ENCODE results near the gene CYP4X1. TPM values are rescaled to one million over a fixed set of nuclear protein-coding genes. Genes with fewer than 3 reads are reported as not detected.
A peak's percentile ranks its signal among the peaks of the same experiment; 100 is the strongest.
"Not testable (repeated sequence)": the region's sequence is repeated elsewhere in the genome, so short reads cannot be mapped to it uniquely, and the experiment has no call there.

The CYP4X1 gene
- total RNA-seq, 1 experiment from 2014 or later, result 5.5 TPM

GRCh38 chr1:46983830-46984586 is 39.5 kb upstream of the CYP4X1 start:
- no peaks in the 10 kb centered on the region for H3K9me3 ChIP-seq
- Mint-ChIP-seq H3K27me3 (ENCODE audit: insufficient read depth, unreplicated experiment) (peaks cover 4% of the 10 kb centered on the region), H3K36me3 (ENCODE audit: insufficient read depth, unreplicated experiment) (no peaks in the 10 kb centered on the region), H3K4me1 (ENCODE audit: low read depth, unreplicated experiment) (no peaks in the 10 kb centered on the region), H3K9me3 (ENCODE audit: unreplicated experiment) (no peaks in the 10 kb centered on the region), H3K27ac (ENCODE audit: unreplicated experiment) (no peak overlapping the region), H3K4me3 (ENCODE audit: unreplicated experiment) (no peak overlapping the region)
- no peaks in the 10 kb centered on the region for H3K4me1 ChIP-seq
- no TSS peak for BruUV-seq (replicated peaks)
- no peaks in the 10 kb centered on the region for H3K27me3 ChIP-seq (replicated peaks; ENCODE audit: control insufficient read depth, insufficient read depth, low read length)
- TF ChIP-seq, protein P1, sequence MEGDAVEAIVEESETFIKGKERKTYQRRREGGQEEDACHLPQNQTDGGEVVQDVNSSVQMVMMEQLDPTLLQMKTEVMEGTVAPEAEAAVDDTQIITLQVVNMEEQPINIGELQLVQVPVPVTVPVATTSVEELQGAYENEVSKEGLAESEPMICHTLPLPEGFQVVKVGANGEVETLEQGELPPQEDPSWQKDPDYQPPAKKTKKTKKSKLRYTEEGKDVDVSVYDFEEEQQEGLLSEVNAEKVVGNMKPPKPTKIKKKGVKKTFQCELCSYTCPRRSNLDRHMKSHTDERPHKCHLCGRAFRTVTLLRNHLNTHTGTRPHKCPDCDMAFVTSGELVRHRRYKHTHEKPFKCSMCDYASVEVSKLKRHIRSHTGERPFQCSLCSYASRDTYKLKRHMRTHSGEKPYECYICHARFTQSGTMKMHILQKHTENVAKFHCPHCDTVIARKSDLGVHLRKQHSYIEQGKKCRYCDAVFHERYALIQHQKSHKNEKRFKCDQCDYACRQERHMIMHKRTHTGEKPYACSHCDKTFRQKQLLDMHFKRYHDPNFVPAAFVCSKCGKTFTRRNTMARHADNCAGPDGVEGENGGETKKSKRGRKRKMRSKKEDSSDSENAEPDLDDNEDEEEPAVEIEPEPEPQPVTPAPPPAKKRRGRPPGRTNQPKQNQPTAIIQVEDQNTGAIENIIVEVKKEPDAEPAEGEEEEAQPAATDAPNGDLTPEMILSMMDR (IDR thresholded peaks at IDR 0.05; ENCODE audit: insufficient read depth in 1 of 2, low read depth in 1 of 2, low read length in 1 of 2, severe bottlenecking in 1 of 2, unreplicated experiment in 1 of 2), result no peak
- POLR2A ChIA-PET, result no interaction called here
- DNase-seq, result no peak
- H3K4me3 ChIP-seq (ENCODE audit: low read depth, low read length), result no peak overlapping the region
- intact Hi-C loops (cut with micrococcal nuclease; ENCODE audit: unreplicated experiment), result no loop called here
- CTCF ChIA-PET, result no interaction called here
- H3K36me3 ChIP-seq (ENCODE audit: control insufficient read depth, insufficient read depth, low read length), result no peaks in the 10 kb centered on the region

DNA sequence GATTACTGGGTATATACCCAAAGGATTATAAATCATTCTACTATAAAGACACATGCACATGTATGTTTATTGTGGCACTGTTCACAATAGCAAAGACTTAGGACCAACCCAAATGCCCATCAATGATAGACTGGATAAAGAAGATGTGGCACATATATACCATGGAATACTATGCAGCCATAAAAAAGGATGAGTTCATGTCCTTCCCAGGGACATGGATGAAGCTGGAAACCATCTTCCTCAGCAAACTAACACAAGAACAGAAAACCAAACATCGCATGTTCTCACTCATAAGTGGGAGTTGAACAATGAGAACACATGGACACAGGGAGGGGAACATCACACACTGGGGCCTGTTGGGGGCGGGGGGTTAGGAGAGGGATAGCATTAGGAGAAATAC is 32.9 kb upstream of the CYP4X1 start:
- H3K36me3 Mint-ChIP-seq (ENCODE audit: insufficient read depth, unreplicated experiment); intact Hi-C loops (cut with micrococcal nuclease; ENCODE audit: unreplicated experiment); H3K27ac Mint-ChIP-seq (ENCODE audit: unreplicated experiment): not testable (repeated sequence)

GRCh38 chr1:46991083-46991923 is 32.2 kb upstream of the CYP4X1 start:
- no peaks in the 10 kb centered on the region for H3K4me1 Mint-ChIP-seq (ENCODE audit: low read depth, unreplicated experiment)
- no peak overlapping the region for H3K4me3 Mint-ChIP-seq (ENCODE audit: unreplicated experiment)
- DNase-seq, result peak in 1 of 2 experiments; percentile 12
- H3K27me3 ChIP-seq (replicated peaks; ENCODE audit: control insufficient read depth, insufficient read depth, low read length), result no peaks in the 10 kb centered on the region
- no peaks in the 10 kb centered on the region for H3K36me3 ChIP-seq (ENCODE audit: control insufficient read depth, insufficient read depth, low read length)
- TF ChIP-seq, protein P1 (IDR thresholded peaks at IDR 0.05; ENCODE audit: insufficient read depth in 1 of 2, low read depth in 1 of 2, low read length in 1 of 2, severe bottlenecking in 1 of 2, unreplicated experiment in 1 of 2), result peak; percentile 20 to 28
- ChIA-PET POLR2A (no interaction called here), CTCF (no interaction called here)
- no peak overlapping the region for H3K4me3 ChIP-seq (ENCODE audit: low read depth, low read length)
- H3K9me3 Mint-ChIP-seq (ENCODE audit: unreplicated experiment), result no peaks in the 10 kb centered on the region
- no peak overlapping the region for H3K27ac Mint-ChIP-seq (ENCODE audit: unreplicated experiment)
- no peaks in the 10 kb centered on the region for H3K9me3 ChIP-seq
- no TSS peak for BruUV-seq (replicated peaks)
- no peaks in the 10 kb centered on the region for H3K36me3 Mint-ChIP-seq (ENCODE audit: insufficient read depth, unreplicated experiment)
- H3K4me1 ChIP-seq, result no peaks in the 10 kb centered on the region
- H3K27me3 Mint-ChIP-seq (ENCODE audit: insufficient read depth, unreplicated experiment), result peaks cover 7% of the 10 kb centered on the region
- intact Hi-C loops (cut with micrococcal nuclease; ENCODE audit: unreplicated experiment), result loop anchor here (1.0 kb wide), 1 partner anchor 244 kb away; no protein-coding TSS in a partner anchor

More for the DNA sequence above, 32.9 kb upstream of the CYP4X1 start:
- H3K27me3 ChIP-seq (replicated peaks; ENCODE audit: control insufficient read depth, insufficient read depth, low read length); H3K4me1 Mint-ChIP-seq (ENCODE audit: low read depth, unreplicated experiment); DNase-seq; POLR2A ChIA-PET; H3K9me3 Mint-ChIP-seq (ENCODE audit: unreplicated experiment); H3K36me3 ChIP-seq (ENCODE audit: control insufficient read depth, insufficient read depth, low read length); H3K4me3 ChIP-seq (ENCODE audit: low read depth, low read length); CTCF ChIA-PET; H3K4me1 ChIP-seq; H3K9me3 ChIP-seq; H3K27me3 Mint-ChIP-seq (ENCODE audit: insufficient read depth, unreplicated experiment); H3K4me3 Mint-ChIP-seq (ENCODE audit: unreplicated experiment); BruUV-seq (replicated peaks): not testable (repeated sequence)
